Urothelium cell line (cell line): ENCODE results near the gene DNMT1.

Experiments
- DNase-seq: peaks from one replicate; pipeline ENCODE4 v3.0.0; 2011; ENCODE audit warnings: low spot score, mixed read lengths
- FAIRE-seq: peaks from 2 replicates; lab custom pipeline; 2011; peaks lifted over from hg19 to GRCh38; lab: Jason Lieb, UNC

Gene DNMT1

DNA sequence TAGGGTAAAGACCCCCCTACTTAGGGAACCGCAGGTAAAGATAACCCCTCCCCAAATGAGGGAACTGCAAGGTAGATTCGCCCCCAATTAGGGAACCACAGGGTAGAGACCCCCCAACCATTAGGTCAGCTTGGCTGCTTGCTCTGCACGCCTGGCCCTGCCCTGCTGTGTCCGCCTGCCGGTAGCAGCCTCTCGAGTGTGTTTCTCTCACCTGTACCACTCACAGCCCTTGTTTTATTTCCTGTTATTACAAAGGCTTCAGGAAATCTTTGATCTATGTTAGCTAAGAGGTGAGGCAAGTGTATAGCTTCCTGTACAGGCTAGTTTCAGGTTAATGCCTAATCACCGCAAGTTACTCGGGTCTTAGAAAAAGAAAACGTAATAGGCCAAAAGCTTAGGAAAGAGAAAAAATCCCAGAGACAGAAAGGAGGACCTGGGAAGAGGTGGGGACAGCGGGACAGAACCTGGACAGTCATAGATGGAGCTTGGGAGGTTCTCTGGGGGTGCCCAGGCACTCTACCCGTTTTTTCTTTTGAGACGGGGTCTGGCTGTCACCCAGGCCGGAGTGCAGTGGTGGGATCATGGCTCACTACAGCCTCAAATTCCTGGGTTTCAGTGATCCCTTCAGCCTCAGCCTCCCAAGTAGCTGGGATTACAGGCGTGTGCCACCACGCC is 51.9 kb downstream of the DNMT1 start:
- no peak for FAIRE-seq
- no peak for DNase-seq

DNA sequence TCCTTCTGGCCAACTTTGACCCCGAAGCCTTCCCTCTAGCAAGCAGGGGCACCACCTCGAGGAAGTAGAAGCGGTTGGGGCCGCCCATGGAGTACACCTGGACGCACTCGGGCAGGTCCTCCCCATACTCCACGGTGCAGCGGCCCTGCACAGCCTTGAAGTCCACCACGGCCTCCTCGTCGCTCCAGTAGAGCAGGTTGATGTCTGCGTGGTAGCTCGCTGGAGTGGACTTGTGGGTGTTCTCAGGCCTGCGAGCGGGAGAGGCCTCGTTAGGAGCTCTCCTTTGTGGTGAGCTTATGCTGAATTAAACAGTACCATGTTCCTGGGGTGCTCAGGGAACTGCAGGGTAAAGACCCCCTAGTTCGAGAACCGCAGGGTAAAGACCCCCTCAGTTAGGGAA is 52.8 kb downstream of the DNMT1 start:
- DNase-seq (no peak), FAIRE-seq (no peak)

DNA sequence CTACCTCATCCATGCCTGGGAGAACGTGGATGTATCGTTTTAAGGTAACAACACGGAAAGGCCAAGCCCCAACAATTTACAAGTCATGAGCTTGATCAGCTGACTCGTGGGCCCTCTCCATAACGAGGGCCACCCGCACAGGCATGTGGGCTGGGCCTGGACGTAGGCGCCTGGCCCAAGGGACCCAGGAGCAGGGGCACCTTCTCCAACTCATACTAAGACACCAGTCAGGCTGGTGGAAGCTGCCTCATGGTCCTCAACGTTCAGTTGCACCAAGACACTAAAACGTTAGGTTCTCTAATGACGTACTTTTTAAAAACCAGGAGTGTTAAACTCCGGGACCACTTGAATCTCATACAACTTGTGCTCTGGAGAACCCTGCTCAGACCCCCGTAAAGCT is 53.3 kb downstream of the DNMT1 start:
- DNase-seq, result no peak
- no peak for FAIRE-seq

DNA sequence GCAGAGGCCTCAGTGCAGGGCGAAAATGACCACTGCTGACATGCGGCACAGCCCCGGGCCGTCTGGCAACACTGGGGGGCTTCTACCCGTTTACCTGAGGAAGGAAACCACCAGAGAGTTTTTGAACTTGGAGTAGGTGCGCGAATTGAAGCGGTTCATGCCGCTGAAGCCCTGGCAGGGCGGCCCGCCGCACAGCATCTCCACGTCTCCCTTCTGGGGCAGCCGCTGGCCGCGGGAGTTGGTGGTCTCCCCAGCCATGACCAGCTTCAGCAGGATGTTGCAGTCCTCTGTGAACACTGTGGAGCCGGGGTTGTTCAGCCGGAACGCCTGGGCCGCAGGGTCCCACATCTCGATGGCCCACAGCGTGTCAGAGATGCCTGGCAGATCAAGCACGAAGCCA is 54.8 kb downstream of the DNMT1 start:
- FAIRE-seq (no peak), DNase-seq (no peak)

DNA sequence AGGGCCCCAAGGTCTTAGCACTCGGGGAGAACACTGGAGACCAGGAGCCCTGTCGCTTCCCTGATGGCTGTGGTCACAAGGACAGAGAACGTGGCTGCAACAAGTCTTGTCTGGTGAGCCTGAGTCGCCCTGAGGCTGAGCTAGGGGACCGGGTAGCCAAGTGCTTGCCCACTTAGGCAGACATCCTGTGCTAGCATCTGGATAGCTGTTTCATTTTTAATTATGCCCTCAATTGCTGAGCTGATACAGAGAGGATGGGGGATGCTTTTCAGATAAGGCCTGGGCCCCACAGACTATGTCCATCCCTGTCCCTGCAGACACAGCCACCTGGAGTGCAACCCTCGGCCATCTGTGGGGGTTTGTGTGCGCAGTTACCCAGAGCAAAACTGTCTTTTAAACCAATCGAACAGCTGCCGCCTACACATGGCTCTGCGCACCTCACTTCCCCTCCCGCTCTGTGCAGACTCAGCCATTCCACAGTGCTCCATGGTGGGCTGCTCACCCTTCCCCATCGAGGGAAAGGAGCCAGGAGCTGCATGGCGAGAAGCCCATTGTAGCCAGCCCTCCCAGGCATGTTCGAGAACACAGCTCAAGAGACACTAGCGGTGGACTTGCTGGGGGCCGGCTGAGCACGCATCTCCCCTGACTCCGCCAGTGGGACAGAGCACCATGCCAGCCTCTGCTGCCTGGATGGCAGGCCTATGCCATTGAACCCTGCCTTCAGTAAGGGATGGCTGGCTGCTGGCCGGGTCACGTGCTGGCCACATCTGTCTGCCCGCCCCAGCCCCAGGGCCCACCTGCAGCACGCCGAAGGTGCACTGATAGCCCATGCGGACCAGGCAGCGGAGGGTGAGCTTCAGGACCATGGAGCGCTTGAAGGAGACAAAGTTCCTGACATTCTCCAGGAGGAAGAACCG is 55.6 kb downstream of the DNMT1 start:
- FAIRE-seq, result no peak
- no peak for DNase-seq

DNA sequence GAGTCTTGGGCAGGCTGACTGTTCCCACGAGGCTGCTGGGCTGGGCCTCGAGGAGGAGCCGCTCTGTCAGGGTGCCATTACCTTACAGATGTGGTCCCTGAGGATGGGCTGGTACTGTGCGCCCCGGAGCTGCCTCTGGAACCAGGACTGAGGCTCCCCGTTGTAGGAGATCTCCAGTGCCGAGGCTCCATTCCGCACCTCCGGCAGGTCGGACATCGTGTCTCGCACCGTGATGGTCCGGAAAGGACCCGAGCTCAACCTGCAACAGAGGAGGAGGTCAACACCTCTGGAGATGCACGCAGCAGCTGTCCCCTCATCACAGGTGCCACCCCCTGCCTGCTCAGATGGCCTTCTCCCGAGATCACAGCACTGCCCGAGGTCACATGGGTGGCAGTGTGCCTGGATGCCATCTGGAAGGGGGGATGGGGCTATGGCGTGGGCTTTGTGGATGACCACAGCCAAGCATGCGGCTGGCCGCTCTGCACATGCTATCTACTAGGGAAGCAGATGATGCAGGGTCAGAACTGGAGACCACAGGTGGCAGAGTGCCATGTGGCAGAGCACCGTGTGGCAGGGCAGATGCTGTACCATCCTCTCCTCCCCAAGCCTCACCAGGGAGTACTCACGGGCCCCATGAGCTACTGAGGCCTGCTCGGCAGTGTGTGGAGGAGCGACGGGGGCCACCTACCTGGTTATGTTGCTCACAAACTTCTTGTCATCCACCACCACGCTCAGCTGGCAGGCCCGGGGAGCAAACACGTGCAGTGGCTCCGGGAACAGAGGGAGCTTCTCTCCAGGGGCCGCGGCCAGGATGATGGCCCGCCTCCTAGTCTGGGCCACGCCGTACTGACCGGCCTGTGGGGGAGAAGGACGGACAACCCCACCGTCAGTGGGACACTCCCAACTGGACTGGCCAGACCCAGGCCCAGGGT is 56.7 kb downstream of the DNMT1 start:
- FAIRE-seq (no peak), DNase-seq (no peak)

DNA sequence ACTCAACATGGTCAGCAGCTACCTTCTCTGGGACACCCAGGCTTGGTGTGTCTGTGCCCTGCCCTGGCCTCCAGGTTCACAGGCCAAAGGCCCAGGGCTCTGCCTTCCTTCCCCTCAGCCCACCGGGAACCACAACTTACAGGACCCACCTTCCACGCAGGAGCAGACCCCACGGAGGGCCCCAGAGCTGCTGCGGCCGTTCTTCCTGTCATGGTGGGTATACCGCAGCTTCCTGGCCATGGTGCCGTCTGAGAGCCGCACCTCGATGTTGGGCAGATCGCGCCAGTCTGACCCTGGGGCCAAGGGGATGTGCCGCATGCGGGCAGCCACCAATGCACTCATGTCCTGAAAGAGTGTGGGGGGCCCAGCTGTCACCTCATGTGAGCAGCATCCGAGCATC is 57.8 kb downstream of the DNMT1 start:
- DNase-seq (no peak), FAIRE-seq (no peak)

DNA sequence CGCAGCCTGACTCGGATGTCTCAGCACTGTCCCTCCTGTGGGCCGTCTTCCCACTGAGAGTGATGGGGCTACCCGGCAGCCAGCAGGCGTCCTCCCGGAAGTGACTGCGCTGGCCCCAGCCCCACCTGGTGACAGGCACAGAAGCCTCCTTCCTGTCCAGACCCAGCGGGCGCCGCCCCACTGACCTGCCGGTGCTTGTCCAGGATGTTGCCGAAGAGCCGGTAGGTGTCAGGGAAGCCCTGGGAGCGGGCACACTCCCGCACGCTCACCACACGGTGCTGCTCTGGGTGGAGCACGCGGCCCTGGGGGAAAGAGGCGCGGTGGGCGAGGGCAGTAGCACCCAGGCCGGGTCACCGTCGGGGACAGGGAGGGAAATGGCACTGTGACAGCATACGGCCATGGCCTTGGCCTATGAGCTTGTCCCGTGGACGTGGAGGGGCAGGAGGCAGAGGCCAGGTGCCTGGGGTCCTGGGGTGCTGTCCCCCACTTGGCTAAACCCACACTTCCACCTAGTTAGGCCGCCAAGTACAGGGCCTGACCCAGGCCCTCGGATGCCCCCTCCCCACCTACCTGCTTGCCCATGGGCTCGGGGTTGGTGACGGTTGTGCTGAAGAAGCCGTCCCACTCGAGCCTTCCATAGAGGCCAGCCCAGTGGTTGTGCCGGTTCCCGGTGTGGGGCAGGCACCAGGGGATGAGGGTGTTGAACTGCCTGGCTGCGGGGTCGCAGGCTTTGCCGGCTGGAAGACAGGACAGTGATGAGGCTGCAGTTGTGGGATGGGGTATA is 59.0 kb downstream of the DNMT1 start:
- DNase-seq (no peak), FAIRE-seq (no peak)

DNA sequence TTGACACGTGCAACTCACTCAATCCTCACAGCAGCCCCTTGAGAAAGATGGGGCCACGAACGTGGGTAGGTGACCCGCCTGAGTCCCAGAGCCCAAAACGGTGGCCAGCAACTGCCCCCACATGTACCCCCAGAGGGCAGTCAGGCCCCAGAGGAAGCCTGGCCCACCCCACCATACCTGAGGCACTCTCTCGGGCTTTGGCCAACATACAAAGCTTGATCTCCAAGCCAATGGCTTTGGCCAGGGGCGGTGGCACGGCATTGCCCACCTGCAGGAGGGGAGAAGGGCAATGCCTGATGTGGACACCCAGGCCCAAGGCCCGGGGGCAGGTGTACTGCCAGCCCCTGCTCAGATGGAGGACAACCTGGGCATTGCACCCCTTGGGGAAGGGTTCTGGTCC is 60.7 kb downstream of the DNMT1 start:
- DNase-seq, result no peak
- no peak for FAIRE-seq

DNA sequence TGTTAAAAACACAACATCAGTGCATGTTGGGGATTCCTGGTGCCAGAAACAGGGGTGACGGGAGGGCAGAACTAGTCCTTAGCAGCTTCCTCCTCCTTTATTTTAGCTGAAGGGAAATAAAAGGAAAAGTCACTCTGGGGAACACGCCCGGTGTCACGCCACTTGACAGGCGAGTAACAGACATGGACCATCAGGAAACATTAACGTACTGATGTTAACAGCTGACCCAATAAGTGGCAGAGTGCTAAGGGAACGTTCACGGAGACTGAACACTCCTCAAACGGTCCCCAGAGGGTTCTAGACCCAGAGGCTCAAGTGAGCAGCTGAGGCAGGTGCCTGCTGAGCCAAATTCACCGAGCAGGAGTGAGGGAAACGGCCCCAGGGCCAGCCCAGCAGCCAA is 61.2 kb downstream of the DNMT1 start:
- FAIRE-seq (no peak), DNase-seq (no peak)

DNA sequence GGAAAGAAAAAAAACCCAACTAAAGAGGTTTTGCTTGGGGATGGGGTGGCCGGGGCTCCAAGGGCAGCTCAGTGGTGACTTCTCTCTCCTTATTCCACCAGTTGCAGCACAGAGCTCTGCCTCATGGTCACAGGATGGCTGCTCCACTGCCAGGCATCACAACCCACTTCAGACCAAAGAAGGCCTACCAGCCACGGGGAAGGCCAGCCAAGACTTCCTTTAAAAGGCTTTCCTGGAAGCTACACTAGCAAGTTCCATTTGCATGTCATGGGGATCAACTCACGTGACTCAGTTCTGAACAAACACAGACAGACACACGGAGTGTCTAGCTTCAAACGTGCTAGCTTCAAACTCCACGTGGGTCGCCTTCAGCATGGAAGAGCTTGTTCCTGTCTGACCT is 61.8 kb downstream of the DNMT1 start:
- FAIRE-seq, result no peak

DNA sequence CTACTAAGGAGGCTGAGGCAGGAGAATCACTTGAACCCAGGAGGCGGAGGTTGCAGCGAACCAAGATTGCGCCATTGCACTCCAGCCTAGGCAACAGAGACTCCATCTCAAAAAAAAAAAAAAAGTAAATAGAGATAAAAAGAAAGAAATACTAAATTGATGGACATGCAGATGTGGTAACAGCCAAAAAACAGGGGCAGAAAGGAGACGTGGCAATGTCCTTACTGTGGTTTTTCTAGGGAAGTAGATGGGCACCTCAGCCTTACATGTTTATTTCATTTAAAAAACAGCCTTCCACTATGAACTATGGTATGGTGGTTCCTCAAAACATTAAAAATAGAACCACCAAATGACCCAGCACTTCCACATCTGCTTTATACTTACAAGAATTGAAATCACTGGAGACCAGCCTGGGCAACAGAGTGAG is 68.5 kb downstream of the DNMT1 start:
- no peak for DNase-seq
- FAIRE-seq, result no peak

More for the DNA sequence above, 61.8 kb downstream of the DNMT1 start:
- no peak for DNase-seq

DNA sequence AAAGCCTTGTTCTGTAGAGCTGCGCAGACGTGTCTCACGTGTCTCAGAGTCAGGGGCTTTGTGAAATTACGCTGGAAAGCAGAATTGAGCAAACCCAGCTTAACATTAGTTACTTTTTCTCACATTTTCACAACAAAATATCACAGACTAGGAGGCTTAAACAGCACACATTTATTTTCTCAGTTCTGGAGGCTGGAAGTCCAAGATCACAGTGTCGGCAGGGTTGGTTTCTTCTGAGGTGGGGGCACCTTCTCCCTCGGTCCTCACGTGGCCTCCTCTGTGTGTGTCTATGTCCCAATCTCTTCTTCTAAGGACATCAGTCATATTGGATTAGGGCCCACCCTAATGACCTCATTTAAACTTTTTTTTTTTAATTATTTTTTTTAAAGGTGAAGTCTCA is 70.3 kb downstream of the DNMT1 start:
- DNase-seq (no peak), FAIRE-seq (no peak)

DNA sequence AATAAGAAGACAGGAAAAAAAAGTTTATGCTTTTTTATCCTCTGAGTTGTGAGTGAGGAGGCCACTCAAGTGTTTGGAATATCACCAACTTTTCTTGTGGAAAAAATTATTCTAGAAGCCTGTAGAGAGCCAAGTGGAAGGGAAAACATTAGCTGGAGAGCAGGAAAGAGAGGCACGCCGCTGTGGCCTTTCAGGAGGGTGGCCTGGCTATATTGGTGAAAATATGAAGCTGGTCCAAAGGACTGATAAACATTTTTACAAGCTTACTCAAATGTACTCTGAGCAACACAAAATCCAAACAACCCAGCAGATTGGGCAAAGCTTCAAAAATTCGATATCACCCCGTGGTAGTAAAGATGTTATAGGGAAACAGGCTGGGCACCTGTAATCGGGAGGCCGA is 72.7 kb downstream of the DNMT1 start:
- DNase-seq, result no peak
- FAIRE-seq, result no peak

DNA sequence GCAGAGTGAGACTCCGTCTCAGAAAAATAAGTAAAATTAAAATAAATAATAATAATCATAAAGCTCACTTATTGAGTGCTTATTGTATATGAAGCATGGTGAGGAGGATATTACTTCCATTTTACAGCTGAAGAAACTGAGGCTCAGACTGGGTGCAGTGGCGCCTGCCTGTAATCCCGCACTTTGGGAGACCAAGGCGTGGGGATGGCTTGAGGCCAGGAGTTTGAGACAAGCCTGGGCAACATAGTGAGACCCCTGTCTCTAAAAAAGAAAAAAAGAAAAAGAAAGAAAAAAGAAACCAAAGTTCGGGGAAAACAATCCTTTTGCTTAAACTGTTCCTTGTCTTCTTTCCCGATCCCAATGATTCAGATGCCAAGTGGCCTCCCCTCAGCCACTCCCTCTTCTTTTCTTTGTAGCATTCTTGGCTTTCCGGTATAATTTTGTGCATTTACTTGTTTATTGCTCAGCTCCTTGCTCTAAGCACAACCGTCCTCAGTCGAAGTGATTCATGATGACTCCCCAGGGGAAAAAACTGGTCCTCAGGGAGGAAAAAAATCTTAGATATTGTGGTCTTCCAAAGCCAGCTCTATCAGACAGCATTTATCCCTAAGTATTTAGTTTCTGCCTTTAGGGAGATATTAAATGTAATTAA is 74.1 kb downstream of the DNMT1 start:
- FAIRE-seq, result no peak
- no peak for DNase-seq

DNA sequence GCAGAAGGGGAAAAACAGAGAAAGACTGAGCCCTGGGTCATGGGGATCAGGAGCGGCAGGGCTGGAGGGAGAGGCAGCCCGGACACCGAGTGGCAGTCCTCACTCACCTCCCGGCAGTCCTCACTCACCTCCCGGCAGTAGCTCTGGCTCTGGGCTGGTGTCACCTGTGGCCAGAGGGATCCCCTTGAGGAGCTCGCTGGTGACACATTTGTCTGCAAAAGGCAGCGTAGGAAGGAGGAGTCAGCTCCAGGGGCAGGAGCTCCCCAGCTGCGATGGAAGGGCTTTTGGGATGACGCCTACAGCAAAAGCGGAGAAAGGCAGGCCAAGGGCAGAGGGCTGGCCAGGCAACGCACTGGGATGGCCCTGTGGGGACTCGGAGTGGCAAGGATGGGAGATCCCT is 75.8 kb downstream of the DNMT1 start:
- DNase-seq (no peak), FAIRE-seq (no peak)

DNA sequence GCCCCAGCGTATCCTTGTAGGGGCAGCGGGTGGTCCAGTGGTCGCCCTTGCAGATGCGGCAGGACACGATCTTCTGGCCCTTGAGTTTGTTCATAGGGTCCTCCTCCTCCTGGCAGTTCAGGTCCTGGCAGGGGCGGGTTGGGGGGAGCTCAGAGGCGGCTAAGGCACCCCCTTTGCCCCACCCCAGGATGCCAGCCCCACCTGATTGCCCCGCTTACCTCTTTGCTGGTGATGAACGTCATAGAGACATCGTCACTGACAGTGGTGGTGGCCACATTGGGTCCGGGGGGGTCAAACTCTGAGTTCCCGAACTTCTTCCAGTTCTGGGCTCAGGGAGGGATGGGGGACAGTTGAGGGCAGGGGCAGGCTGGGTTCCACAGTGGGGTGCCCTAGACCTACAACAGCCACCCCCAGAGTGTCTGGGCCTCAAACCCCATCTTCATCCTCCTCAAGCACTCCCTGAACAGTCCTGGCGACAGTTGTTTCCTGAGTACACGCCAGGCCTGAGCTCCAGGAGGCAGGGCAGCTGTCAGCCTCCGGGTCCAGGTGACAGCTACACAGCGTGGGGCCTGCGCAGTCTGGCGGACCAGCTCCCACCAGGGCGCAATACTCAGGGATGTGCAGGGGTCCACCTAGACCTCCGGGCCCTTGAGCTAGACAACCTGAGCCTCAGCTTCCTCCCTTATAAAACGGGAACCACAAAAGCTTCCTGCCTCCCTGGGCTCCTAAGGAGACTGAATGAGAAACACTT is 77.7 kb downstream of the DNMT1 start:
- DNase-seq (no peak), FAIRE-seq (no peak)

DNA sequence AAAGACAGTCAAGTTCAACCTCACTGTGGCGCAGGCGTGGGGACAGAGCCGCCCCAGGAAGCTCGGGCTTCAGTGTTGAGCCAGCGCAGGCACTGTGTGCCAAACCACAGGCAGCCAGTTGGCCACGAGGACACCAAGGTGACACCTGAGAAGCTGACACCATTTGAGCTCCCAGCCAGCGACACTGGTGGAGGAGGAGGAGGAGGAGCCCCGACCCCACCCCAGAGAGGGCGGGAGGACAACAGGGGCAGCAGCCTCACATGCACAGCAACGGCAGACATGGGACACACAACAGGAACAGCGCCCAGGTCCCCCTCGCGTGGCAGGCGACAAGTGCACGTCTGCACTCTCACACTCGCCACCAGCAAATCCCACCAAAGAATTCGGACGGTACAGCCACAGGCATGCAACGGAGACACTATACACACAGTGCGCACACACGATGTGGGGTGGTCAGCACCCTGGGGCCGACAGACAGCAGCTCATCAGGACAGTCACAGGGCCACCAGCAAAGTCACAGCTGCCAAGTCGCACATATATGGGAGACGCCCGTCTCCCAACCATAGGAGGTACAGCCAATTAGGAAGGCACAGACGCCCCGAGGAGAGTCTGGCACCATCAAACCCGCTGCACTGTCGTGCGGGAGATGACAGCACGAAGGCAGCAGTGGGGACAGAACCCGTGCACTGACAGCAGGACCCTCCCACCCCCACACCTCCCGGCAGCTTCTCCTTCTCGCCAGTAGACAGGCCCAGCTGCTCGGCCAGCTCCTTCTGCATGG is 78.5 kb downstream of the DNMT1 start:
- DNase-seq (no peak), FAIRE-seq (no peak)
